ENCODE data around the gene NEB.

NEB gene

GRCh38 chr2:151771599-151772358 lies 37.5 kb upstream of the NEB start:
- H3K4me1 ChIP-seq (ENCODE audit: control insufficient read depth, insufficient read depth, low read length) = no peaks in the 10 kb centered on the region
- no peak overlapping the region for H3K4me3 ChIP-seq (ENCODE audit: low read depth, low read length)
- no peaks in the 10 kb centered on the region for H3K27me3 ChIP-seq (ENCODE audit: control insufficient read depth, insufficient read depth, low read length)
- no peaks in the 10 kb centered on the region for H3K36me3 ChIP-seq (ENCODE audit: control insufficient read depth, insufficient read depth, low read length)
- H3K9me3 ChIP-seq (ENCODE audit: control insufficient read depth, insufficient read depth, low read length) = no peaks in the 10 kb centered on the region
- H3K9ac ChIP-seq (ENCODE audit: low read depth, low read length) = no peak overlapping the region

- Histone ChIP-seq H3K4me1 (ENCODE audit: control insufficient read depth, insufficient read depth, low read length) (no peaks in the 10 kb centered on the region), H3K27me3 (ENCODE audit: control insufficient read depth, insufficient read depth, low read length) (no peaks in the 10 kb centered on the region), H3K36me3 (ENCODE audit: control insufficient read depth, insufficient read depth, low read length) (peaks cover 2% of the 10 kb centered on the region), H3K9ac (ENCODE audit: low read depth, low read length) (no peak overlapping the region), H3K4me3 (ENCODE audit: low read depth, low read length) (no peak overlapping the region), H3K9me3 (ENCODE audit: control insufficient read depth, insufficient read depth, low read length) (no peaks in the 10 kb centered on the region)
These were observed 36.7 kb upstream of the NEB start for GRCh38 chr2:151770995-151771394.

- H3K9ac ChIP-seq (ENCODE audit: low read depth, low read length) = no peak overlapping the region
- H3K9me3 ChIP-seq (ENCODE audit: control insufficient read depth, insufficient read depth, low read length) = no peaks in the 10 kb centered on the region
- no peak overlapping the region for H3K4me3 ChIP-seq (ENCODE audit: low read depth, low read length)
- H3K4me1 ChIP-seq (ENCODE audit: control insufficient read depth, insufficient read depth, low read length) = no peaks in the 10 kb centered on the region
- no peaks in the 10 kb centered on the region for H3K27me3 ChIP-seq (ENCODE audit: control insufficient read depth, insufficient read depth, low read length)
- peaks cover 2% of the 10 kb centered on the region for H3K36me3 ChIP-seq (ENCODE audit: control insufficient read depth, insufficient read depth, low read length)
These were observed 35.3 kb upstream of the NEB start for GRCh38 chr2:151769606-151770005.

GRCh38 chr2:151767536-151767935 lies 33.3 kb upstream of the NEB start:
- Histone ChIP-seq H3K36me3 (ENCODE audit: control insufficient read depth, insufficient read depth, low read length) (peaks cover 2% of the 10 kb centered on the region), H3K9ac (ENCODE audit: low read depth, low read length) (no peak overlapping the region), H3K27me3 (ENCODE audit: control insufficient read depth, insufficient read depth, low read length) (no peaks in the 10 kb centered on the region), H3K9me3 (ENCODE audit: control insufficient read depth, insufficient read depth, low read length) (no peaks in the 10 kb centered on the region), H3K4me1 (ENCODE audit: control insufficient read depth, insufficient read depth, low read length) (no peaks in the 10 kb centered on the region), H3K4me3 (ENCODE audit: low read depth, low read length) (no peak overlapping the region)

- Histone ChIP-seq H3K36me3 (ENCODE audit: control insufficient read depth, insufficient read depth, low read length) (peaks cover 2% of the 10 kb centered on the region), H3K27me3 (ENCODE audit: control insufficient read depth, insufficient read depth, low read length) (no peaks in the 10 kb centered on the region), H3K4me3 (ENCODE audit: low read depth, low read length) (no peak overlapping the region), H3K9me3 (ENCODE audit: control insufficient read depth, insufficient read depth, low read length) (no peaks in the 10 kb centered on the region), H3K9ac (ENCODE audit: low read depth, low read length) (no peak overlapping the region), H3K4me1 (ENCODE audit: control insufficient read depth, insufficient read depth, low read length) (no peaks in the 10 kb centered on the region)
These were observed 32.3 kb upstream of the NEB start for GRCh38 chr2:151766437-151767153.

GRCh38 chr2:151765760-151766410 lies 31.6 kb upstream of the NEB start:
- Histone ChIP-seq H3K9me3 (ENCODE audit: control insufficient read depth, insufficient read depth, low read length) (no peaks in the 10 kb centered on the region), H3K4me1 (ENCODE audit: control insufficient read depth, insufficient read depth, low read length) (no peaks in the 10 kb centered on the region), H3K9ac (ENCODE audit: low read depth, low read length) (no peak overlapping the region), H3K27me3 (ENCODE audit: control insufficient read depth, insufficient read depth, low read length) (no peaks in the 10 kb centered on the region), H3K4me3 (ENCODE audit: low read depth, low read length) (no peak overlapping the region), H3K36me3 (ENCODE audit: control insufficient read depth, insufficient read depth, low read length) (peaks cover 2% of the 10 kb centered on the region)

GRCh38 chr2:151762694-151763093 lies 28.4 kb upstream of the NEB start:
- Histone ChIP-seq H3K4me3 (ENCODE audit: low read depth, low read length) (no peak overlapping the region), H3K27me3 (ENCODE audit: control insufficient read depth, insufficient read depth, low read length) (no peaks in the 10 kb centered on the region), H3K4me1 (ENCODE audit: control insufficient read depth, insufficient read depth, low read length) (no peaks in the 10 kb centered on the region), H3K9me3 (ENCODE audit: control insufficient read depth, insufficient read depth, low read length) (no peaks in the 10 kb centered on the region), H3K36me3 (ENCODE audit: control insufficient read depth, insufficient read depth, low read length) (peaks cover 2% of the 10 kb centered on the region), H3K9ac (ENCODE audit: low read depth, low read length) (no peak overlapping the region)

GRCh38 chr2:151761687-151762086 lies 27.4 kb upstream of the NEB start:
- Histone ChIP-seq H3K27me3 (ENCODE audit: control insufficient read depth, insufficient read depth, low read length) (no peaks in the 10 kb centered on the region), H3K9ac (ENCODE audit: low read depth, low read length) (no peak overlapping the region), H3K9me3 (ENCODE audit: control insufficient read depth, insufficient read depth, low read length) (no peaks in the 10 kb centered on the region), H3K36me3 (ENCODE audit: control insufficient read depth, insufficient read depth, low read length) (peaks cover 2% of the 10 kb centered on the region), H3K4me3 (ENCODE audit: low read depth, low read length) (no peak overlapping the region), H3K4me1 (ENCODE audit: control insufficient read depth, insufficient read depth, low read length) (no peaks in the 10 kb centered on the region)

- Histone ChIP-seq H3K4me3 (ENCODE audit: low read depth, low read length) (no peak overlapping the region), H3K9ac (ENCODE audit: low read depth, low read length) (no peak overlapping the region), H3K27me3 (ENCODE audit: control insufficient read depth, insufficient read depth, low read length) (no peaks in the 10 kb centered on the region), H3K4me1 (ENCODE audit: control insufficient read depth, insufficient read depth, low read length) (no peaks in the 10 kb centered on the region), H3K9me3 (ENCODE audit: control insufficient read depth, insufficient read depth, low read length) (no peaks in the 10 kb centered on the region), H3K36me3 (ENCODE audit: control insufficient read depth, insufficient read depth, low read length) (peaks cover 2% of the 10 kb centered on the region)
These were observed 26.9 kb upstream of the NEB start for GRCh38 chr2:151761193-151761592.

- Histone ChIP-seq H3K4me3 (ENCODE audit: low read depth, low read length) (no peak overlapping the region), H3K9ac (ENCODE audit: low read depth, low read length) (no peak overlapping the region), H3K36me3 (ENCODE audit: control insufficient read depth, insufficient read depth, low read length) (no peaks in the 10 kb centered on the region), H3K4me1 (ENCODE audit: control insufficient read depth, insufficient read depth, low read length) (no peaks in the 10 kb centered on the region), H3K27me3 (ENCODE audit: control insufficient read depth, insufficient read depth, low read length) (no peaks in the 10 kb centered on the region), H3K9me3 (ENCODE audit: control insufficient read depth, insufficient read depth, low read length) (no peaks in the 10 kb centered on the region)
These were observed 25.9 kb upstream of the NEB start for GRCh38 chr2:151760139-151760650.

- H3K36me3 ChIP-seq (ENCODE audit: control insufficient read depth, insufficient read depth, low read length) = no peaks in the 10 kb centered on the region
- no peaks in the 10 kb centered on the region for H3K9me3 ChIP-seq (ENCODE audit: control insufficient read depth, insufficient read depth, low read length)
- no peaks in the 10 kb centered on the region for H3K27me3 ChIP-seq (ENCODE audit: control insufficient read depth, insufficient read depth, low read length)
- no peak overlapping the region for H3K4me3 ChIP-seq (ENCODE audit: low read depth, low read length)
- H3K9ac ChIP-seq (ENCODE audit: low read depth, low read length) = no peak overlapping the region
- no peaks in the 10 kb centered on the region for H3K4me1 ChIP-seq (ENCODE audit: control insufficient read depth, insufficient read depth, low read length)
These were observed 24.5 kb upstream of the NEB start for GRCh38 chr2:151758744-151759143.
